HepG2 (cell line): ENCODE results near the gene SNX9. TPM values are rescaled to one million over a fixed set of nuclear protein-coding genes. Genes with fewer than 3 reads are reported as not detected.

Experiments used
- ATAC-seq: fragments of 200-7000 bp; cut with Tn5 transposase; 3 replicates; pipeline ENCODE4 v1.9.1; 2020; ENCODE audit warnings: mild to moderate bottlenecking, moderate library complexity
- BruUV-seq: library from RNA; stranded (reverse); fragments of 400-500 nt; replicated peaks from 2 replicates; lab custom pipeline; 2021; lab: Mats Ljungman, UMichigan
- CTCF ChIA-PET: fragments of 300-600 bp; formaldehyde crosslinking; extraction: SDS; loops from one replicate; lab custom pipeline; 2021; ENCODE audit warnings: low total read pairs, inconsistent platforms, low intra/inter-chr PET ratio; lab: Yijun Ruan, JAX
- POLR2A ChIA-PET: fragments of 350-600 bp; sonication (Branson Sonifier 250); formaldehyde crosslinking; loops from one replicate; lab custom pipeline; 2020; ENCODE audit warnings: antibody characterized with exemption, inconsistent platforms; lab: Yijun Ruan, JAX
- DNase-seq: peaks from one replicate; pipeline ENCODE4 v3.0.0-alpha.2; 2015; ENCODE audit warnings: low spot score
- FAIRE-seq: peaks from 3 replicates; lab custom pipeline; 2011; peaks lifted over from hg19 to GRCh38; lab: Jason Lieb, UNC
- H2AFZ ChIP-seq: one replicate; pipeline ENCODE4 v1.6.1; 2011; ENCODE audit warnings: low read length, inconsistent platforms
- H3K27ac ChIP-seq: fragments of 300-600 bp; 3 replicates; pipeline ENCODE4 v1.8.0; 2011; ENCODE audit warnings: mixed run types, mild to moderate bottlenecking, mixed read lengths, low read length, inconsistent platforms; ENCODE audit not compliant: insufficient read depth; ENCODE audit errors: extremely low read length
- H3K27me3 ChIP-seq, 2 experiments: fragments of 200-600 bp in 1 of 2; 2 replicates in 1 of 2; 3 replicates in 1 of 2; pipeline versions ENCODE4 v1.6.0 to v1.8.0; 2011; ENCODE audit warnings: low read length in 2 of 2, mild to moderate bottlenecking in 2 of 2, moderate library complexity in 2 of 2, inconsistent platforms in 1 of 2; ENCODE audit not compliant: insufficient read depth in 2 of 2, control insufficient read depth in 1 of 2
- H3K36me3 ChIP-seq, 2 experiments: fragments of 200-600 bp in 1 of 2; replicated peaks in 1 of 2; 2 replicates in 1 of 2; 3 replicates in 1 of 2; pipeline versions ENCODE4 v1.5.1 to v1.8.0; 2011; ENCODE audit warnings: low read length in 2 of 2, inconsistent platforms in 1 of 2; ENCODE audit not compliant: insufficient read depth in 2 of 2, control insufficient read depth in 1 of 2
- H3K4me1 ChIP-seq: 2 replicates; pipeline ENCODE4 v1.5.1; 2012; ENCODE audit warnings: low read length, inconsistent platforms; ENCODE audit not compliant: insufficient read depth
- H3K4me2 ChIP-seq: 2 replicates; pipeline ENCODE4 v1.6.0; 2011; ENCODE audit warnings: low read depth, low read length, inconsistent platforms
- H3K4me3 ChIP-seq, 3 experiments: fragments of 200-600 bp in 1 of 3; sonication (generic), shearing (Covaris generic) in 1 of 3; replicated peaks in 1 of 3; 2 replicates each; pipeline ENCODE4 v1.5.1; 2011 to 2016; ENCODE audit warnings: low read length in 3 of 3, inconsistent platforms in 2 of 3, low read depth in 2 of 3, mild to moderate bottlenecking in 2 of 3, control low read depth in 1 of 3, mixed read lengths in 1 of 3; ENCODE audit not compliant: insufficient read depth in 1 of 3
- H3K79me2 ChIP-seq: one replicate; pipeline ENCODE4 v1.6.1; 2011; ENCODE audit warnings: low read length, inconsistent platforms; ENCODE audit not compliant: insufficient read depth
- H3K9ac ChIP-seq: 2 replicates; pipeline ENCODE4 v1.6.0; 2011; ENCODE audit warnings: mild to moderate bottlenecking, low read depth, low read length, inconsistent platforms; ENCODE audit not compliant: insufficient read depth
- H3K9me3 ChIP-seq: 2 replicates; pipeline ENCODE4 v1.5.1; 2012; ENCODE audit warnings: mild to moderate bottlenecking, low read length
- H4K20me1 ChIP-seq: 2 replicates; pipeline ENCODE4 v1.6.0; 2011; ENCODE audit warnings: inconsistent platforms, mild to moderate bottlenecking, low read length, moderate library complexity; ENCODE audit not compliant: insufficient read depth
- ARNT ChIP-seq: fragments of 450-650 bp; IDR thresholded peaks from 2 replicates; pipeline ENCODE4 v1.6.1; 2017
- DNMT3B ChIP-seq: conservative IDR thresholded peaks from 2 replicates; pipeline ENCODE4 v1.6.1; 2016; ENCODE audit warnings: missing biosample characterization, control low read depth
- MAFK ChIP-seq, 2 experiments: IDR thresholded peaks in 1 of 2; conservative IDR thresholded peaks in 1 of 2; 2 replicates each; pipeline ENCODE4 v1.6.1; 2011; ENCODE audit warnings: improper control_type of control experiment in 2 of 2, low read length in 2 of 2
- NR2C2 ChIP-seq: sonication (generic); formaldehyde crosslinking; IDR thresholded peaks from 2 replicates; pipeline ENCODE4 v1.4.0; 2020; ENCODE audit warnings: missing genetic modification reagents, mild to moderate bottlenecking, moderate library complexity, borderline replicate concordance
- RFX3 ChIP-seq: IDR thresholded peaks from 2 replicates; pipeline ENCODE4 v1.6.1; 2016; ENCODE audit warnings: missing biosample characterization, missing genetic modification reagents
- ZNF609 ChIP-seq: sonication (generic); formaldehyde crosslinking; IDR thresholded peaks from 2 replicates; pipeline ENCODE4 v1.4.0; 2020; ENCODE audit warnings: mild to moderate bottlenecking, missing genetic modification reagents, borderline replicate concordance
- WGBS: methylation state at CpG from one replicate; pipeline ENCODE4 v1.1.6; 2017; ENCODE audit warnings: low lambda C conversion rate; 5-methylcytosine and 5-hydroxymethylcytosine counted together
- in situ Hi-C: cut with HindIII; loops from 2 replicates; pipeline ENCODE4 v1.10.0; 2017; ENCODE audit warnings: low pct_unique_long_range_greater_than_20kb; ENCODE audit not compliant: extremely low pct_ligation_motif_present
- intact Hi-C: fragments of 100-400 bp; cut with micrococcal nuclease; formaldehyde crosslinking; loops from one replicate; pipeline ENCODE4 v1.10.0; 2022; ENCODE audit not compliant: unreplicated experiment
- polyA plus RNA-seq, 8 experiments: library from polyadenylated mRNA; depleted of rRNA in 3 of 8; stranded (reverse) in 7 of 8; unstranded in 1 of 8; fragments of >200 nt; fragmentation: Illumina TruSeq in 4 of 8; extraction: Trizol in 4 of 8; gene quantifications; 2 replicates each; pipeline versions ENCODE4 v1.2.1 to v1.2.3, GENCODE V29; 2011 to 2016; ENCODE audit warnings: low read depth in 4 of 8, missing spikeins in 1 of 8, mixed read lengths in 1 of 8; ENCODE audit not compliant: insufficient read depth in 1 of 8
- total RNA-seq, 5 experiments: library from RNA; depleted of rRNA; stranded (reverse); fragments of >200 nt; fragmentation: Illumina TruSeq; extraction: Trizol; gene quantifications; 2 replicates each; pipeline ENCODE4 v1.2.3, GENCODE V29; 2016; ENCODE audit warnings: low read depth in 1 of 5
- TF ChIP-seq, protein P1 (sequence below): sonication (generic); formaldehyde crosslinking; IDR thresholded peaks from 2 replicates; pipeline ENCODE4 v1.4.0; 2020; ENCODE audit warnings: missing genetic modification reagents
- TF ChIP-seq, protein P2 (sequence below): sonication (generic); formaldehyde crosslinking; IDR thresholded peaks from 2 replicates; pipeline ENCODE4 v1.8.0; 2022; ENCODE audit warnings: mild to moderate bottlenecking, missing genetic modification reagents
- TF ChIP-seq, protein P3 (sequence below): sonication (generic); formaldehyde crosslinking; IDR thresholded peaks from 2 replicates; pipeline ENCODE4 v1.4.0; 2020; ENCODE audit warnings: missing genetic modification reagents

The SNX9 gene
- total and polyA plus RNA-seq, 2 of the 13 experiments (the other 11 are each of a cell fraction or from before 2014, with no cell fraction given): 21.9 to 36.0 TPM

DNA sequence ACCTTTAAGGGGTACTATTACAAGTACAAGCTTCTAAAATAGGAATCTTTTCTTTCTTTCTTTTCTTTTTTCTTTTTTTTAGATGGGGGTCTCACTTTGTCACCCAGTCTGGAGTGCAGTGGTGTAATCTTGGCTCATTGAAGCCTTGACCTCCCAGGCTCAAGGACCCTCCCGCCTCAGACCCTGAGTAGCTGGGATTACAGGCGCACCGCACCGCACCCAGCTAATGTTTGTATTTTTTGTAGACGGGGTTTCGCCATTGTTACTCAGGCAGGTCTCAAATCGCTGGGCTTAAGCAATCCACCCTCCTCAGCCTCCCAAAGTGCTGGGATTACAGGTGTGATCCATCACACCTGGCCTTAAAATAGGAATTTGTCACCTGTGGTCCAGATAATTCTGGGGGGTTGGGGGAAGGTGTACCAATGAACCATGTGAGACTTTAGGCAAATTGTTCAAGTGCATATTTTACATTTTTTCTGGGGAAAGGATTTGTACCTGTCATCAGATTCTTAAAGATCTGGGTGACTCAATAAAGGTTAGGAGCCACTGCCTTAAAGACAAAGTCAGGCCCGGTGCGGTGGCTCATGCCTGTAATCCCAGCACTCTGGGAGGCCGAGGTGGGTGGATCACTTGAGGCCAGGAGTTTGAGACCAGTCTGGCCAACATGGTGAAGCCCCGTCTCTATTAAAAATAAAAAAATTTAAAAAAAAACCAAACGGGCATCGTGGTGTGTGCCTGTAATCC lies 139.0 kb downstream of the SNX9 start:
- CTCF ChIA-PET: no interaction called here
- intact Hi-C loops: no loop called here
- 62% methylated on average over 13 of the region's 13 CpGs for WGBS
- TF ChIP-seq, protein P1, sequence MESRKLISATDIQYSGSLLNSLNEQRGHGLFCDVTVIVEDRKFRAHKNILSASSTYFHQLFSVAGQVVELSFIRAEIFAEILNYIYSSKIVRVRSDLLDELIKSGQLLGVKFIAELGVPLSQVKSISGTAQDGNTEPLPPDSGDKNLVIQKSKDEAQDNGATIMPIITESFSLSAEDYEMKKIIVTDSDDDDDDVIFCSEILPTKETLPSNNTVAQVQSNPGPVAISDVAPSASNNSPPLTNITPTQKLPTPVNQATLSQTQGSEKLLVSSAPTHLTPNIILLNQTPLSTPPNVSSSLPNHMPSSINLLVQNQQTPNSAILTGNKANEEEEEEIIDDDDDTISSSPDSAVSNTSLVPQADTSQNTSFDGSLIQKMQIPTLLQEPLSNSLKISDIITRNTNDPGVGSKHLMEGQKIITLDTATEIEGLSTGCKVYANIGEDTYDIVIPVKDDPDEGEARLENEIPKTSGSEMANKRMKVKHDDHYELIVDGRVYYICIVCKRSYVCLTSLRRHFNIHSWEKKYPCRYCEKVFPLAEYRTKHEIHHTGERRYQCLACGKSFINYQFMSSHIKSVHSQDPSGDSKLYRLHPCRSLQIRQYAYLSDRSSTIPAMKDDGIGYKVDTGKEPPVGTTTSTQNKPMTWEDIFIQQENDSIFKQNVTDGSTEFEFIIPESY (CRISPR knock-in tag): 0 out of 2 replicates have a peak, but pooled peaks have one; percentile 51
- TF ChIP-seq NR2C2 (CRISPR knock-in tag) (no peak), DNMT3B (CRISPR knock-in tag) (no peak), MAFK (conservative IDR thresholded peaks at IDR 0.05 in 1 of 2, IDR thresholded peaks at IDR 0.05 in 1 of 2; ENCODE audit: low read length in 2 of 2) (peak in 1 of 2 experiments; percentile 36; a peak in 2 of 4 replicates), ARNT (no peak), ZNF609 (CRISPR knock-in tag) (no peak), RFX3 (CRISPR knock-in tag) (no peak)
- TF ChIP-seq, protein P2, sequence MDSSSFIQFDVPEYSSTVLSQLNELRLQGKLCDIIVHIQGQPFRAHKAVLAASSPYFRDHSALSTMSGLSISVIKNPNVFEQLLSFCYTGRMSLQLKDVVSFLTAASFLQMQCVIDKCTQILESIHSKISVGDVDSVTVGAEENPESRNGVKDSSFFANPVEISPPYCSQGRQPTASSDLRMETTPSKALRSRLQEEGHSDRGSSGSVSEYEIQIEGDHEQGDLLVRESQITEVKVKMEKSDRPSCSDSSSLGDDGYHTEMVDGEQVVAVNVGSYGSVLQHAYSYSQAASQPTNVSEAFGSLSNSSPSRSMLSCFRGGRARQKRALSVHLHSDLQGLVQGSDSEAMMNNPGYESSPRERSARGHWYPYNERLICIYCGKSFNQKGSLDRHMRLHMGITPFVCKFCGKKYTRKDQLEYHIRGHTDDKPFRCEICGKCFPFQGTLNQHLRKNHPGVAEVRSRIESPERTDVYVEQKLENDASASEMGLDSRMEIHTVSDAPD: no peak
- TF ChIP-seq, protein P3, sequence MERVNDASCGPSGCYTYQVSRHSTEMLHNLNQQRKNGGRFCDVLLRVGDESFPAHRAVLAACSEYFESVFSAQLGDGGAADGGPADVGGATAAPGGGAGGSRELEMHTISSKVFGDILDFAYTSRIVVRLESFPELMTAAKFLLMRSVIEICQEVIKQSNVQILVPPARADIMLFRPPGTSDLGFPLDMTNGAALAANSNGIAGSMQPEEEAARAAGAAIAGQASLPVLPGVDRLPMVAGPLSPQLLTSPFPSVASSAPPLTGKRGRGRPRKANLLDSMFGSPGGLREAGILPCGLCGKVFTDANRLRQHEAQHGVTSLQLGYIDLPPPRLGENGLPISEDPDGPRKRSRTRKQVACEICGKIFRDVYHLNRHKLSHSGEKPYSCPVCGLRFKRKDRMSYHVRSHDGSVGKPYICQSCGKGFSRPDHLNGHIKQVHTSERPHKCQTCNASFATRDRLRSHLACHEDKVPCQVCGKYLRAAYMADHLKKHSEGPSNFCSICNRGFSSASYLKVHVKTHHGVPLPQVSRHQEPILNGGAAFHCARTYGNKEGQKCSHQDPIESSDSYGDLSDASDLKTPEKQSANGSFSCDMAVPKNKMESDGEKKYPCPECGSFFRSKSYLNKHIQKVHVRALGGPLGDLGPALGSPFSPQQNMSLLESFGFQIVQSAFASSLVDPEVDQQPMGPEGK (CRISPR knock-in tag): no peak

More for the DNA sequence above, 139.0 kb downstream of the SNX9 start:
- in situ Hi-C loops: no loop called here
- Histone ChIP-seq H3K9me3 (peaks cover 21% of the 10 kb centered on the region), H4K20me1 (no peaks in the 10 kb centered on the region), H3K27ac (no peak overlapping the region), H3K4me1 (peaks cover 29% of the 10 kb centered on the region), H3K4me2 (no peak overlapping the region), H3K9ac (no peak overlapping the region), H3K36me3 (no peaks in the 10 kb centered on the region), H3K79me2 (no peaks in the 10 kb centered on the region), H2AFZ (no peak overlapping the region), H3K27me3 (no peaks in the 10 kb centered on the region), H3K4me3 (no peak overlapping the region)
- POLR2A ChIA-PET: interaction anchor here (1.9 kb wide), 1 partner anchor 8 kb away, joined by 7 read pairs; no protein-coding TSS in a partner anchor
- no TSS peak for BruUV-seq
- no peak for ATAC-seq
- FAIRE-seq: no peak
- no peak for DNase-seq
